Endothelial cell of umbilical vein (primary cell): ENCODE data around the gene NEUROD4.

ENCODE experiments used
- EZH2 ChIP-seq: IDR thresholded peaks from 2 replicates; pipeline ENCODE4 v1.6.1; 2012; ENCODE audit warnings: borderline replicate concordance, low read depth, mild to moderate bottlenecking, moderate library complexity, low read length, inconsistent platforms; ENCODE audit not compliant: severe bottlenecking
- JUN ChIP-seq: IDR thresholded peaks from 2 replicates; pipeline ENCODE4 v1.6.1; 2011; ENCODE audit warnings: borderline replicate concordance, low read depth; ENCODE audit not compliant: insufficient read length, insufficient read depth
- POLR2A ChIP-seq: IDR thresholded peaks from 2 replicates; pipeline ENCODE4 v1.6.1; 2012; ENCODE audit warnings: low read depth, mild to moderate bottlenecking, control low read depth, low read length
- TF ChIP-seq, protein P1 (sequence below), 2 donors: IDR thresholded peaks; 1 replicate in 1 of 2; 2 replicates in 1 of 2; pipeline ENCODE4 v1.5.1; 2011; ENCODE audit warnings: low read length in 2 of 2, mild to moderate bottlenecking in 2 of 2, moderate library complexity in 2 of 2, control low read depth in 1 of 2, inconsistent platforms in 1 of 2, low read depth in 1 of 2; ENCODE audit not compliant: insufficient read depth in 1 of 2; ENCODE audit errors: extremely low read depth in 1 of 2

- TF ChIP-seq JUN (no peak), POLR2A (no peak), EZH2 (no peak)
- TF ChIP-seq, protein P1, sequence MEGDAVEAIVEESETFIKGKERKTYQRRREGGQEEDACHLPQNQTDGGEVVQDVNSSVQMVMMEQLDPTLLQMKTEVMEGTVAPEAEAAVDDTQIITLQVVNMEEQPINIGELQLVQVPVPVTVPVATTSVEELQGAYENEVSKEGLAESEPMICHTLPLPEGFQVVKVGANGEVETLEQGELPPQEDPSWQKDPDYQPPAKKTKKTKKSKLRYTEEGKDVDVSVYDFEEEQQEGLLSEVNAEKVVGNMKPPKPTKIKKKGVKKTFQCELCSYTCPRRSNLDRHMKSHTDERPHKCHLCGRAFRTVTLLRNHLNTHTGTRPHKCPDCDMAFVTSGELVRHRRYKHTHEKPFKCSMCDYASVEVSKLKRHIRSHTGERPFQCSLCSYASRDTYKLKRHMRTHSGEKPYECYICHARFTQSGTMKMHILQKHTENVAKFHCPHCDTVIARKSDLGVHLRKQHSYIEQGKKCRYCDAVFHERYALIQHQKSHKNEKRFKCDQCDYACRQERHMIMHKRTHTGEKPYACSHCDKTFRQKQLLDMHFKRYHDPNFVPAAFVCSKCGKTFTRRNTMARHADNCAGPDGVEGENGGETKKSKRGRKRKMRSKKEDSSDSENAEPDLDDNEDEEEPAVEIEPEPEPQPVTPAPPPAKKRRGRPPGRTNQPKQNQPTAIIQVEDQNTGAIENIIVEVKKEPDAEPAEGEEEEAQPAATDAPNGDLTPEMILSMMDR (IDR thresholded peaks at IDR 0.05; ENCODE audit: extremely low read depth in 1 of 2, insufficient read depth in 1 of 2, low read depth in 1 of 2, low read length in 2 of 2) = no peak
Measured at GRCh38 chr12:54988402-54989054, 31.2 kb upstream of the NEUROD4 start.
